Ascending aorta (tissue), 2 donors: ENCODE measurements around the gene FBXW4. TPM values are rescaled to one million over a fixed set of nuclear protein-coding genes. Genes with fewer than 3 reads are reported as not detected.

Experiments used
- DNase-seq, 2 donors: peaks; one replicate each; pipeline ENCODE4 v3.0.0-alpha.2; 2019; ENCODE audit warnings: low spot score in 2 of 2
- H3K27ac ChIP-seq, 2 donors: fragments of 200-600 bp; sonication (generic); one replicate each; pipeline ENCODE4 v1.5.1; 2016 to 2017; ENCODE audit warnings: mild to moderate bottlenecking in 1 of 2
- H3K27me3 ChIP-seq: fragments of 200-600 bp; sonication (generic); one replicate; pipeline ENCODE4 v1.5.1; 2017
- H3K36me3 ChIP-seq, 2 donors: fragments of 200-600 bp; sonication (generic); one replicate each; pipeline ENCODE4 v1.5.1; 2016
- H3K4me1 ChIP-seq, 2 donors: fragments of 200-600 bp; sonication (generic); one replicate each; pipeline ENCODE4 v1.5.1; 2016 to 2017; ENCODE audit warnings: mild to moderate bottlenecking in 1 of 2
- H3K4me3 ChIP-seq, 2 donors: fragments of 200-600 bp; sonication (generic); one replicate each; pipeline ENCODE4 v1.5.1; 2016 to 2017; ENCODE audit warnings: mild to moderate bottlenecking in 1 of 2
- H3K9me3 ChIP-seq, 2 donors: fragments of 200-600 bp; sonication (generic); one replicate each; pipeline ENCODE4 v1.5.1; 2016
- CTCF ChIP-seq, 3 experiments: fragments of 200-600 bp in 2 of 3; fragments of 450-650 bp in 1 of 3; sonication (generic) in 2 of 3; IDR thresholded peaks; one replicate each; pipeline ENCODE4 v1.5.1; 2016 to 2019; ENCODE audit warnings: antibody characterized with exemption in 3 of 3, mild to moderate bottlenecking in 1 of 3, moderate library complexity in 1 of 3
- intact Hi-C: fragments of 100-400 bp; cut with DNase I; formaldehyde crosslinking; loops from one replicate; pipeline ENCODE4 v1.15.1; 2023
- total RNA-seq: library from RNA; depleted of rRNA; stranded (reverse); fragments of >200 nt; gene quantifications from one replicate; pipeline ENCODE4 v1.1.0, GENCODE V29; 2016

FBXW4 gene
- total RNA-seq, 1 donor from 2014 or later, result 21.3 TPM

- Histone ChIP-seq H3K27me3 (no peaks in the 10 kb centered on the region), H3K27ac (no peak overlapping the region), H3K4me3 (no peak overlapping the region), H3K36me3 (no peaks in the 10 kb centered on the region), H3K4me1 (peaks cover 0 to 4% of the 10 kb centered on the region in 2 donors), H3K9me3 (no peaks in the 10 kb centered on the region)
- intact Hi-C loops, result no loop called here
- no peak for TF ChIP-seq CTCF (IDR thresholded peaks at IDR 0.05)
- DNase-seq, result no peak
These were observed 7.8 kb downstream of the FBXW4 start for GRCh38 chr10:101687071-101687658.

- TF ChIP-seq CTCF (IDR thresholded peaks at IDR 0.05), result no peak
- H3K9me3 ChIP-seq, result no peaks in the 10 kb centered on the region
- no peaks in the 10 kb centered on the region for H3K27me3 ChIP-seq
- H3K36me3 ChIP-seq, result no peaks in the 10 kb centered on the region
- H3K4me1 ChIP-seq, result peaks cover 0 to 4% of the 10 kb centered on the region in 2 donors
- no peak overlapping the region for H3K27ac ChIP-seq
- intact Hi-C loops, result no loop called here
- DNase-seq, result no peak
- no peak overlapping the region for H3K4me3 ChIP-seq
These were observed 8.6 kb downstream of the FBXW4 start for GRCh38 chr10:101686133-101686925.

- Histone ChIP-seq H3K4me3 (no peak overlapping the region), H3K36me3 (no peaks in the 10 kb centered on the region), H3K27me3 (no peaks in the 10 kb centered on the region), H3K4me1 (peaks cover 0 to 4% of the 10 kb centered on the region in 2 donors), H3K9me3 (no peaks in the 10 kb centered on the region), H3K27ac (no peak overlapping the region)
- no peak for TF ChIP-seq CTCF (IDR thresholded peaks at IDR 0.05)
- intact Hi-C loops, result no loop called here
- DNase-seq, result no peak
These were observed 10.2 kb downstream of the FBXW4 start for GRCh38 chr10:101684782-101685181.

- Histone ChIP-seq H3K4me1 (peaks cover 0 to 4% of the 10 kb centered on the region in 2 donors), H3K9me3 (no peaks in the 10 kb centered on the region), H3K27me3 (no peaks in the 10 kb centered on the region), H3K36me3 (no peaks in the 10 kb centered on the region), H3K27ac (no peak overlapping the region), H3K4me3 (no peak overlapping the region)
- intact Hi-C loops, result no loop called here
- no peak for DNase-seq
- no peak for TF ChIP-seq CTCF (IDR thresholded peaks at IDR 0.05)
These were observed 11.7 kb downstream of the FBXW4 start for GRCh38 chr10:101683276-101683675.

GRCh38 chr10:101682172-101682825 is 12.7 kb downstream of the FBXW4 start:
- H3K9me3 ChIP-seq, result no peaks in the 10 kb centered on the region
- peak overlapping the region in 1 of 2 donors; percentile 6 for H3K27ac ChIP-seq
- intact Hi-C loops, result no loop called here
- TF ChIP-seq CTCF (IDR thresholded peaks at IDR 0.05), result no peak
- DNase-seq, result no peak
- H3K36me3 ChIP-seq, result no peaks in the 10 kb centered on the region
- H3K27me3 ChIP-seq, result no peaks in the 10 kb centered on the region
- H3K4me1 ChIP-seq, result peaks cover 0 to 4% of the 10 kb centered on the region in 2 donors
- H3K4me3 ChIP-seq, result peak overlapping the region in 1 of 2 donors; percentile 11
